ENCODE measurements around the gene ZBTB39.

GRCh38 chr12:56993346-56993745, 13.0 kb downstream of the ZBTB39 start:
- no peak for TF ChIP-seq POLR2A (IDR thresholded peaks at IDR 0.05)
- TF ChIP-seq CTCF (IDR thresholded peaks at IDR 0.05) = no peak

Data from body of pancreas (tissue), 4 donors.